HFFc6 (cell line): Measurements from ENCODE around the gene PFN1. TPM values are rescaled to one million over a fixed set of nuclear protein-coding genes. Genes with fewer than 3 reads are reported as not detected.

Experiments
- DNase-seq: peaks from one replicate; pipeline ENCODE4 v3.0.0-alpha.2; 2018
- H3K27ac Mint-ChIP-seq: 2 replicates; pipeline ENCODE4 v1.8.0; 2020; ENCODE audit warnings: mild to moderate bottlenecking, mixed read lengths
- H3K27me3 Mint-ChIP-seq: 2 replicates; pipeline ENCODE4 v1.8.0; 2021; ENCODE audit warnings: mild to moderate bottlenecking, moderate library complexity, mixed read lengths; ENCODE audit not compliant: insufficient read depth
- H3K36me3 Mint-ChIP-seq: 2 replicates; pipeline ENCODE4 v1.8.0; 2021; ENCODE audit warnings: low read depth, mixed read lengths
- H3K4me1 Mint-ChIP-seq: 2 replicates; pipeline ENCODE4 v1.8.0; 2020; ENCODE audit warnings: low read depth, mixed read lengths
- H3K4me3 Mint-ChIP-seq: 2 replicates; pipeline ENCODE4 v1.8.0; 2020; ENCODE audit warnings: mild to moderate bottlenecking, moderate library complexity, mixed read lengths
- H3K9me3 Mint-ChIP-seq: 2 replicates; pipeline ENCODE4 v1.8.0; 2020; ENCODE audit warnings: mild to moderate bottlenecking, mixed read lengths
- total RNA-seq, 6 experiments: library from RNA; stranded (reverse); fragmentation: NEBNext Ultra II Directional; extraction: Animal tissue kit (Norgen Biotek cat#: 25700); gene quantifications; 2 replicates in 1 of 6; 3 replicates in 5 of 6; pipeline ENCODE4 v1.2.3, GENCODE V29; 2021
- TF ChIP-seq, protein P1 (sequence below): fragments of 200-600 bp; sonication (generic); IDR thresholded peaks from 2 replicates; pipeline ENCODE4 v1.5.0; 2021; ENCODE audit warnings: antibody characterized with exemption, mild to moderate bottlenecking

PFN1 gene
- total RNA-seq, 6 experiments from 2014 or later, result 1,630 to 1,970 (median 1,832) TPM

DNA sequence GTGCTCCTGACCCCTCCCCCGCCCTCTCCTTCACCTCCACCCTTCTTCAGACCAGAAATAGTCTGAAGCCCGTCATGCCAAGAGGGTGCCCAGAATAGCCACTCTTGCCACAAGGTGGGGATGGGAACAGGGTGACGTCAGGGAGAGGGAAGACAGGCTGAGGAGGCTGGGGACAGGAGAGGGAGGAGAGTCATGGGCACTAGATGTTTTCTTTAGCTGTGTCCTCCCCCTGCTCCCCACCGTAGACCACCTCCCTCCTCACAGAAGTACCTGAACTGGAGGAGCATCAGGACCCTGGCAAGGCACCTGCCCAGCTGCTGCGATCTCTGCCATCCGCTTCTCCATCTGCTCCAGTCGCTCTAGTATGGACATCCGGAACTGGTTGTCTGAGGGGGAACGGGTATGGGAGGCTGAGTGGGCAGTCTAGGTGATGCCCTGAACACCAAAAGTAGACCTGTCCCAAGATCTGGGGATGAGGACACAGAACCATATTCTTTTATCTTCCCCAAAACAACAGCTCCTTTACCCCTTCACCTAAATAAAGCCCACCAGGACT lies 25.9 kb upstream of the PFN1 start:
- no peak for DNase-seq
- Mint-ChIP-seq H3K4me3 (no peak overlapping the region), H3K4me1 (no peaks in the 10 kb centered on the region), H3K9me3 (no peaks in the 10 kb centered on the region), H3K27ac (no peak overlapping the region), H3K27me3 (no peaks in the 10 kb centered on the region; the same call in 1 of the 2 replicates), H3K36me3 (peaks cover 19% of the 10 kb centered on the region)
- TF ChIP-seq, protein P1, sequence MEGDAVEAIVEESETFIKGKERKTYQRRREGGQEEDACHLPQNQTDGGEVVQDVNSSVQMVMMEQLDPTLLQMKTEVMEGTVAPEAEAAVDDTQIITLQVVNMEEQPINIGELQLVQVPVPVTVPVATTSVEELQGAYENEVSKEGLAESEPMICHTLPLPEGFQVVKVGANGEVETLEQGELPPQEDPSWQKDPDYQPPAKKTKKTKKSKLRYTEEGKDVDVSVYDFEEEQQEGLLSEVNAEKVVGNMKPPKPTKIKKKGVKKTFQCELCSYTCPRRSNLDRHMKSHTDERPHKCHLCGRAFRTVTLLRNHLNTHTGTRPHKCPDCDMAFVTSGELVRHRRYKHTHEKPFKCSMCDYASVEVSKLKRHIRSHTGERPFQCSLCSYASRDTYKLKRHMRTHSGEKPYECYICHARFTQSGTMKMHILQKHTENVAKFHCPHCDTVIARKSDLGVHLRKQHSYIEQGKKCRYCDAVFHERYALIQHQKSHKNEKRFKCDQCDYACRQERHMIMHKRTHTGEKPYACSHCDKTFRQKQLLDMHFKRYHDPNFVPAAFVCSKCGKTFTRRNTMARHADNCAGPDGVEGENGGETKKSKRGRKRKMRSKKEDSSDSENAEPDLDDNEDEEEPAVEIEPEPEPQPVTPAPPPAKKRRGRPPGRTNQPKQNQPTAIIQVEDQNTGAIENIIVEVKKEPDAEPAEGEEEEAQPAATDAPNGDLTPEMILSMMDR, result no peak

DNA sequence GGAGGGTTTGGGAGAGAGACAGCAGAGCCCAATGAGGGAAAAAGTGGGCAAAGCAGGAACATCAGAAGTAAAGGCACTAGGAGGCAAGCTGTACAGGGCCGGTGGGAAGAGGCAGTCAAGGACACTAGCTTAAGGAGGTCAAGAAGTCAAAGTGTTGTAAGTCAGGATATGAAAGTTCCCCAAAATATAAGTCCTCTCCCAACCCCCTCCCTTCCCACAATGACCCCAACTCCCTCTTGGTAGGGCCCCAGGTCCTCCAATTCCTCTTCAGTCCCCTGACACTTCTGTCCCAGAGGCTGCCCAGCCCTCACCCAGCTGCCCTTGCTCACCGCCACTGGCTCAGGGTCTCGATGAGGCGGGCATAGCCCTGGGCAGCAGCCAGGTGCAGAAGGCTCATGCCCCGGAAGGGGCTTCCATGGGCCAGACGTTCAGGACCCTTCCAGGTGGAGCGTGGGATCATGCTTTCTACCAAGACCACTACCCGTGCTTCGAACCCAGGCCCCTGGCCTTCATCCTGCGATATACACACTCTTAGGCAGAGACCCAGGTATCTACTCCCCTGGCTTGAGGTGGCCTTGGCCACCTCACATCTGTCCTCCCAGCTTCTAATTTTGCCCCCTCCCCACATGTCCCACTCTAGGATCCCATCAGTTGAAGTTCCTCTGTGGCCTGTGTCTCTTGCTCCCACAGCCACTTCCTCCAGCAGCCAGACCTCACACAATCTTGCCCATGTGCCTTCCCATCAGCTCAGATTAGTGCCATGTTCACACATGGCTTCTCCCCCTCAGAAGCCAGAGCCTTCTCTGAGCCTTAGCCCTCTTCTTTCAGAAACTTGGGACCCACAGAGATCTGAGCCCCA lies 25.2 kb upstream of the PFN1 start:
- Mint-ChIP-seq H3K27me3 (peaks cover 3% of the 10 kb centered on the region; the same call in 1 of the 2 replicates), H3K4me1 (no peaks in the 10 kb centered on the region), H3K4me3 (no peak overlapping the region), H3K9me3 (no peaks in the 10 kb centered on the region), H3K36me3 (peaks cover 19% of the 10 kb centered on the region), H3K27ac (no peak overlapping the region; the same call in 1 of the 2 replicates)
- DNase-seq, result no peak
- TF ChIP-seq, protein P1, result no peak

DNA sequence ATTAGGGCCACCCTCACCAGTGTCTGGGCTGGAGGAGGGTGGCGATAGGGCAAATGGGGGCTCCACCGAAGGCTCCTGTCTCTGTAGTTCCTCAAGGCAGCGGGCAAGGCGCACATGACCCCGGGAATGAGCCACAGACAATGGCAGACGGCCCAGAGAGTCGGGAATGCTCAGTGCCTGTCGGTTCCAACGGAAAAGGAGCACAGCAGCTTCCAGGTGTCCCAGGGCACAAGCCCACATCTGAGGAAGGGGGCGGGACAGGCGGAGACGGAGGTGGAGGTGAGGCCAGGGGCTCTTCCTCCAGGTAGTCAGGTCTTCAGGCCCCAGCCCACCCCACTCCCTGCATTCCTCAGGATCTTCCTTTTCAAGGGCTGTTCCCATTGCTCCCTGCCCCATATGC lies 24.4 kb upstream of the PFN1 start:
- Mint-ChIP-seq H3K27ac (no peak overlapping the region), H3K27me3 (peaks cover 3% of the 10 kb centered on the region; the same call in 1 of the 2 replicates), H3K4me3 (no peak overlapping the region), H3K36me3 (peaks cover 19% of the 10 kb centered on the region), H3K9me3 (no peaks in the 10 kb centered on the region), H3K4me1 (no peaks in the 10 kb centered on the region)
- no peak for DNase-seq
- TF ChIP-seq, protein P1, result no peak

DNA sequence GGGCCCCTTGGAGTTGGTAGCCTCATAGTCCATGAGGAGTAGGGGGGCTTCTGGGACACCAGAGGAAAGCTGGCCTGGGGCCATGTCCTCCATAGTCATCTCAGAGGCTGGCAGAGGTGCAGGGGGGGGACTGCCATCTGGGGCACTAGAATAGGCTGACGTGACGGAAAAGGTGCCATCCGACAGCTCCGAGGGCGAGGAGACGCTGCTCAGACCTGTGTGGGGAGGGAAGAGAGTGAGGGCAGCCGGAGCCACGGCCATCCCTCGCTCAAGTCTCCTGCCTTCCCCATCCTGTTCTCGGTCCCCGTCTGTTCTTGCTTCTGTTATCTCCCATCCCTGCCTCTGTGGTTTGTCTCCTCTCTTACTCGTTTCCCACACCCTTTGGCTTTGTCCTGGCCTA lies 24.0 kb upstream of the PFN1 start:
- Mint-ChIP-seq H3K36me3 (peaks cover 19% of the 10 kb centered on the region), H3K4me3 (no peak overlapping the region), H3K27me3 (peaks cover 3% of the 10 kb centered on the region; the same call in 1 of the 2 replicates)

DNA sequence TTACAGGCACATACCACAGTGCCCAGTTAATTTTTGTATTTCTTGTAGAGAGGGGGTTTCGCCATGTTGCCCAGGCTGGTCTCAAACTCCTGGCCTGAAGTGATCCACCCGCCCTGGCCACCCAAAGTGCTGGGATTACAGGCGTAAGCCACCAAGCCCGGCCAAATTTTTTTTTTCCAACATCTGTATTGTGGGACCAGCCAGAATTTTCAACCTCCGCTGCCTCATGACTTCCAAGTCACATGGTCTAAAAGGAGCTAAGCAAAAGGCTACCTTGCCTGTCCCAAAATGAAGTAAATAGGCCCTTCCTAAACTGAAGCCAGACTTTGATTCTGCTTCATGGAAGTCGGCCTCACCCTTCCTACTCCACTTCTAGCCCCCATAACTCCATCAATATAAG lies 23.5 kb upstream of the PFN1 start:
- H3K4me1 Mint-ChIP-seq, result no peaks in the 10 kb centered on the region
- peaks cover 19% of the 10 kb centered on the region for H3K36me3 Mint-ChIP-seq
- no peak overlapping the region for H3K4me3 Mint-ChIP-seq
- no peaks in the 10 kb centered on the region for H3K9me3 Mint-ChIP-seq
- no peak overlapping the region for H3K27ac Mint-ChIP-seq
- TF ChIP-seq, protein P1, result no peak
- H3K27me3 Mint-ChIP-seq, result peaks cover 3% of the 10 kb centered on the region; the same call in 1 of the 2 replicates
- no peak for DNase-seq

More for the DNA sequence above, 24.0 kb upstream of the PFN1 start:
- Mint-ChIP-seq H3K4me1 (no peaks in the 10 kb centered on the region), H3K9me3 (no peaks in the 10 kb centered on the region), H3K27ac (no peak overlapping the region)
- no peak for DNase-seq
- TF ChIP-seq, protein P1, result no peak
